TTC549 (cell line): ENCODE data around the gene COL5A2.

Source experiments
- FAIRE-seq: peaks from 2 replicates; lab custom pipeline; 2012; peaks lifted over from hg19 to GRCh38; lab: Jason Lieb, UNC

The COL5A2 gene

GRCh38 chr2:188993247-188993646 is 186.3 kb downstream of the COL5A2 start:
- FAIRE-seq, result no peak

GRCh38 chr2:188986839-188987238 is 192.7 kb downstream of the COL5A2 start:
- FAIRE-seq, result no peak

GRCh38 chr2:188984680-188985079 is 194.9 kb downstream of the COL5A2 start:
- FAIRE-seq, result no peak

- FAIRE-seq, result no peak
These were observed 195.5 kb downstream of the COL5A2 start for GRCh38 chr2:188984065-188984491.

- FAIRE-seq, result no peak
These were observed 196.0 kb downstream of the COL5A2 start for GRCh38 chr2:188983427-188984064.
